Hypothalamus (tissue), 51 donors: ENCODE data around the gene HTR3C.
"Not testable (repeated sequence)": the region's sequence is repeated elsewhere in the genome, so short reads cannot be mapped to it uniquely, and the experiment has no call there.

Experiments
- DNase-seq, 51 donors: peaks; one replicate each; lab custom pipeline; 2025; lab: John Stamatoyannopoulos, UW

HTR3C gene, protein sequence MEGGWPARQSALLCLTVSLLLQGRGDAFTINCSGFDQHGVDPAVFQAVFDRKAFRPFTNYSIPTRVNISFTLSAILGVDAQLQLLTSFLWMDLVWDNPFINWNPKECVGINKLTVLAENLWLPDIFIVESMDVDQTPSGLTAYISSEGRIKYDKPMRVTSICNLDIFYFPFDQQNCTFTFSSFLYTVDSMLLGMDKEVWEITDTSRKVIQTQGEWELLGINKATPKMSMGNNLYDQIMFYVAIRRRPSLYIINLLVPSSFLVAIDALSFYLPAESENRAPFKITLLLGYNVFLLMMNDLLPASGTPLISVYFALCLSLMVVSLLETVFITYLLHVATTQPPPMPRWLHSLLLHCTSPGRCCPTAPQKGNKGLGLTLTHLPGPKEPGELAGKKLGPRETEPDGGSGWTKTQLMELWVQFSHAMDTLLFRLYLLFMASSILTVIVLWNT

DNA sequence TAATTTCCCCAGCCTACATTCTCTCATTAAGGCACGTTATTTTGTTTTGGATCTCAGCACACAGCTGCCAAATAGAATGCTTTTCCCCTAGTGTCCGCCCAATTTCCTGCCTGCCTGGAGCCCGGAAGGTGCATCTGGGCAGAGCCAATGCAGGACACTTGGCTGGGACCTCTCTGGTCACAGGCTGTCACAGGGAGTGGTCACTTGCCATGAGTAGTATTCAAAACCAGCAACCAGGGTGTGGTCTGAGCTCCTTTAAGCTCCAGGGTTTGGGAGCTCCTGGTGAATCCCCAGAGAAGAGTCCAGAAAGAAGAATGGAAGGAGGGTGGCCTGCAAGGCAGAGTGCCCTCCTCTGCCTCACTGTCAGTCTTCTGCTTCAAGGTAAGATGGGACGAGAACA lies at the start of gene HTR3C:
HTR3C (plus strand) TSS at position 281 of the 400 bp plus-strand sequence; CDS start at position 315, 34 bp downstream.
- no peak for DNase-seq

DNA sequence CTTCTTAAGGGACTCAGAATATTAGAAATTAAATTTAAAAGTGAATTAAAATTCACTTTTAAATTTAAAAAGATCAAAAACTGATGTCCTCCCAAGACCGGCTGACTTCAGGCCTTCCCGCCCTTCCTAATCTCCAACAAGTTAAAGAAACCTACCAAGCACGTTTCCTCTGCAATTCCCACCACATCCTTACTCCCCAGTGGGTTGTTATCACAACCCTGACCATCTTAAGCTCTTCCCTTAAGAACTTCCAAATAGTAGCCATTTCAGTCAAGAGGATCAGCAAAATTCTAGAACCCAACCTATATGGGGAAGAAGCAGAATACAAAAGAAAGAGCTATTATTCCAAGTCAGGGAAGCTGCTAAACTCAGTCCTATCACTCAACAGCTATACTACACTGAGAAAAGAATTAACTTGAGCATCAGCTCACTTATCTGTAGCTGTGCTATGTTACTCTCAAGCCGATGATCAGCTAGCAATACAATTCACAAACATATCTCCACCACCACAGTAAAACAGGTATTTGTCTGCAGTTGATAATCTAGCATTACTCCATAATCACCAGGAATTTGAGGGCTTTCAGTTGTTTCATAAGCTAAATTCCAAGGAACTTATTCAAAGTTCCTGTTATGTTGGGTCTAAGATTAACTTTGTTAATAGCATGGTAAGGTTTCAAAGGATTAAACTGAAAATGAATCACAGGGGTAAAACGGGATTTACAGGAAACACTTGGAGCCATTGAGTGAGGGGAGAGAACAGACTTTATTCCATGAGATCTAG lies 49.5 kb upstream of the HTR3C start:
- no peak for DNase-seq

DNA sequence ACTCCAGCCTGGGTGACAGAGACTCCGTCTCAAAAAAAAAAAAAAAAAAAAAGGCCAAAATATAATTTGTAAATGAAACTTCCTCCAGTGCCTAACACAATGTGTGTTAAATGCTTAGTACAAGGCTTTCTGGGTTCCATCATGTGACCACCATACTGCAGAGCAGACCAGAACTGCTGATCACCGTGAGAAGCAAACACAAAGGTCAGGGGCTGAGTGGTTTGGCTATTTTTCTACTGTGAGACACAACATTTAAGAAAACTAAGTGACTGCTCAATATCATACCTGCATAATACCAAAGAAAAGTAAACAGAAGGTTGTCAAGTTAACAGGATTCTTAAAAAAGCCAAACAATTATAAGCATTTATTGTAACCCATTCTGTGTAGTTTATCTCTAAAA lies 48.4 kb upstream of the HTR3C start:
- no peak for DNase-seq

DNA sequence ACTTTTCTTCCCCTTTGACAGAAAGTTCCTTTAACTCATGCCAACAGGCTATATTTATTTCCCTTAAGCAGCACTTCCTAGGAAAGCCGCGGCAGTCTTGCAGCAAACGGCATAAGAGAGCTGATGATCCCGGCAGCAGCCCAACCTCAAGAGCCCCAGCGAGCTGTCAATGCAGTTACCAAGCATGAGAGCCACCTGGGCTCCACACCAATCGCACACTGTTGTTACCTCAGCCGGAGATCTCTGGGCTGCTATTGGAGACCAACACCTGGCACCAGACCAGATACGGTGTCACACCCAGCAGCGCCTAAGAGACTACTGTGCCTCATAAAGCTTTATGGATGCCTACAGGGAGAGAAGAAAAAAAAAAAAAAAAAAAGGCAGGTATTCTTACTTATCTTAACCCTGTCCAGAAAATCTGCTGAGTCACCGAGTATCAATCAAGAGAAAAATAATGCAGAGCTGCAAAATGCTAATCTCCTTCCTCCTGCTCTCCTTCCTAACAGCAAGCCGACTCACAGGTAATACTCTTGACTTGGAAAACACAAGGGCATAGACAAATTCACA lies 46.8 kb upstream of the HTR3C start:
- DNase-seq = peak in 23 of 51 donors; percentile 4 to 43 (median 21)

DNA sequence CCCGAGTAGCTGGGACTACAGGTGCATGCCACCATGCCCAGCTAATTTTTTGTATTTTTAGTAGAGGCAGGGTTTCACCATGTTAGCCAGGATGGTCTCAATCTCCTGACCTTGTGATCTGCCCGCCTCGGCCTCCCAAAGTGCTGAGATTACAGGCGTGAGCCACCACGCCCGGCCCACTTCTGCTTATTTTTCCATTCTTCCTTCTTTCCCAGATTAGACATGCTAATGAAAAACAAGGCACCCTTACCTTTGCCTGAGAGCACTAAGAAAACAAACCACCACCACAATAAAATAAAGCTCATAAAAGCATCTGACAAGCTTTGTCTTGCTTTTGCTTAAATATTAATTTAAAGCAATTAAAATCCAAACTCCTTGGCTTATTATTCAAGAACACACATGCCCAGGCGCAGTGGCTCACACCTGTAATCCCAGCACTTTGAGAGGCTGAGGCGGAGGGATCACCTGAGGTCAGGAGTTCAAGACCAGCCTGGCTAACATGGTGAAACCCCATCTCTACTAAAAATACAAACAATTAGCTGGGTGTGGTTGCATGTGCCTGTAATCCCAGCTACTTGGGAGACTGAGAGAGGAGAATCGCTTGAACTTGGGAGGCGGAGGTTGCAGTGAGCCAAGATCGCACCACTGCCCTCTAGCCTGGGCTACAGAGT lies 45.6 kb upstream of the HTR3C start:
- DNase-seq = not testable (repeated sequence)

DNA sequence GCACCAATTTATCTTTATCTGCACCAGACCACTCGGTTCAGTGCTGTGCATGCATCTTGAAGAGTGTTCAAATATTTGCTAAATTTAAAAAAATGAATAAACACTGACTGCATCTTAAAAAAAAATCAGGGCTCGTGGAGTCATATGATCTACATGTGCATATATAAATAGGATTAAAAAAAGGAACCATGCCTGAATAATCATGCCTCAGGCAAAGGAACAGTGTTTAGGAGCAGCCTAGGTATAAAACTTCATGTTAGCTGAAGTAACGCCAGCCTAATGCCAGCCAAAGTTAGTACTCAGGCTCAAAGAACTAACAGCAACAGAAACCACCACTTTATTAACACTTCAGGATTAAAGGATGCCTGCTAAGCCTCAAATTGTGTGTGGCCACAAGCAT lies 44.7 kb upstream of the HTR3C start:
- no peak for DNase-seq

DNA sequence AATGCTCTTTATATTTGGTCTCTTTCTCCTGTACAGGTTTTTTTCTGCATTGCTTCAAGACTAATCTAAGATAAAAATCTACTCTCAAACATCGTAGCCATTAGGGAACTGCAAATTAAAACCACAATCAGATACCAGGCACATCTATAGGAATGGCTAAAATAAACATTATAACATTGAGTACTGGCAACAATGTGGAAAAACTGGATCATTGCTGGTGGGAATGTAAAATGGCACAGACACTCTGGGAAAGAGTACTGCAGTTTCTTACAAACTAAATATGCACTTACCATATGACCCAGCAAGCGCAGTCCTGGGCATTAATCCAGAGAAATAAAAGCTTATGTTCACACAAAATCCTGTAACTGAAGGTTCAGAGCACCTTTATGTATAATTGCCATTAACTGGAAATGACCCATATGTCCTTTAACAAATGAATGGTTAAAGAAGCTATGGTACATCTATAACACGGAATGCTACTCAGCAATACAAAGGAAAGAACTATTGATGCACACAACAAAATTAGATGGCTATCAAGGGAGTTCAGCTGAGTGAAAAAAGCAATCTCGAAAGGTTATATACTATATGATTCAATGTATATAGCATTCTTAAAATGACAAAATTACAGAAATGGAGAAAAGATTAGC lies 41.5 kb upstream of the HTR3C start:
- no peak for DNase-seq

DNA sequence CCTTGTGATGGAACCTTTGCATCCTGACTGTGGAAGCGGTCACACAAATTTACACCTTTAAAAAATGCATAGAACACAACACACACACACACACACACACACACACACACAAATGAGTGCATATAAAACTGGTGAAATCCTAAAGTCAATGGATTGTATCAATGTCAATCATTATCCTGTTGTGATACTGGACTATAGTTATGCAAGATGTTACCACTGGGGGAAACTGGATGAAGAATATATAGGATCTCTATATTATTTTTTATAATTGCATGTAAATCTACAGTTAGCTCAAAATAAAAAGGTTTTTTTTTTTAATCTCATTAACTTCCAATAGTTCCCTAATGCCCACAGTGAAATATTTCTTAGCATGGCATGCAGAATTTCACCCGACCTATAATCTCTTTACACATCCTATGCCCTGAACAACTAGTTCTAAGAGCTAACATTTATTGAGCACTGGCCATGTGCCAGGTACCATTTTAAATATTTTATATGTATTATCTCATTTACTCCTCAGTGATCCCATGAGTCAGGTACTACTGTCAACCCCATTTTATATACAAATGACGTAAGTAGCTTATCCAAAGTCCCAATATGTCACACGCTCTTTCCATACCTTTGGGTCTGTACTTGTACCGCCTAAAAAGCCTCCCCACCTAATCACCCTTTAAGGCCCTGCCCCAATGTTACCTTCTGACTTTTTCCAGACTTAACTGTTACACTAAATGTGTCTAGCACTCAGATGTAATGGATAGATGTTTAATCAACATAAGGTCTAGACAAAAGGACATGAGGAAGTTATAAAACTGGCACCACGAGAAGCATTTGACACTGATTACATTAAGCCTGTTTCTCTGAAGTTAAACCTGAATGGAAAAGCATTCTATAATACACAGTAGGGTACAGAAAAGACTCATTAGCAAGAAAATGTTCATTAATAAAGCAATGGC lies 40.6 kb upstream of the HTR3C start:
- no peak for DNase-seq

DNA sequence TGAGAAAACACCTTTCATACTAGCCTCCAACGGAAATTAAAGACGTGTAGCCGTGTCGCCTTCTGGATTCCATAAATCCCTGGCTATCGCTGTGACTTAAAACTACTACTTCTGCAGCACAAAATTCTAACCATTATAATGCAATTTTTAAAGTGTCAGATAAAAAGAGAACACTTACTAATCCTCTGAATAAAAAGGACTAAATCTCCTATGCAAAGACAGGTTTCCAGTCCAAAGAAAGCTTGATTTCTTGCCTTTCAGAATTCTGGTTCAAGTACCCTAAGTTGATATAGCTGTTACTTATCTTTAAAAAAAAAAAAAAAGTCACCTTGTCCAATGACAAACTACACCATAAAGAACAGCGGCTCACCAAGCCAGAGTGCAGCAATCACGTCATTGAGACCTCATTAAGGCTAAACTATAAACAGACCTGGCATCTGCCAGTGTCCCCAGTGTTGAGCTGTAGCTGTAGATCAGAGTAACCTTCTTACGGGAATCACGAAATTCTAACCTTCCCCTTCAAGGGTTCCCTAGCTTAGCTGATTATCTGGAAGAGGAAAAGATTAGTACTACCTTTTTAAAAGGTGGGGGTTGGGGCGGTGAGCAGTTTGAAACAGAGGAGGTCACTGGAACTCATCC lies 37.3 kb upstream of the HTR3C start:
- peak in 1 of 51 donors; percentile 2 for DNase-seq

DNA sequence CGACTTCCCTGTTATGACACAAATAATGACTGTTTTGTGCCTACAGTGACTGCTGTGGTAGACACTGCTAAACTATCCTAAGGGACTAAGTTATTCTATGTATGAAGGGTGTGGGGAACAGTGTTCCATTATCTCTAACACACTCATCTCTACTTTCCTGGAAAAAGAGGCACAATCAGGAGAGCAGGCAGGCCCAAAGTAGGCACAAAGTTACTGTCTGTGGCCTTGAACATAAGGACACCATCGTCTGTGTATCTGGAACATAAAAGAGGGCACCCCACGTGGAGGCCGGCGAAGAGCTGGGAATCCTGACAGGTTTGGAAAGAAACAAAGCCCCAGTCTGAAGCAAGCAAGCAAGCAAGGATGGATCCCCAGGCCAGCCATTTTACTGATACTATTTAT lies 36.7 kb upstream of the HTR3C start:
- DNase-seq = peak in 1 of 51 donors; percentile 0

DNA sequence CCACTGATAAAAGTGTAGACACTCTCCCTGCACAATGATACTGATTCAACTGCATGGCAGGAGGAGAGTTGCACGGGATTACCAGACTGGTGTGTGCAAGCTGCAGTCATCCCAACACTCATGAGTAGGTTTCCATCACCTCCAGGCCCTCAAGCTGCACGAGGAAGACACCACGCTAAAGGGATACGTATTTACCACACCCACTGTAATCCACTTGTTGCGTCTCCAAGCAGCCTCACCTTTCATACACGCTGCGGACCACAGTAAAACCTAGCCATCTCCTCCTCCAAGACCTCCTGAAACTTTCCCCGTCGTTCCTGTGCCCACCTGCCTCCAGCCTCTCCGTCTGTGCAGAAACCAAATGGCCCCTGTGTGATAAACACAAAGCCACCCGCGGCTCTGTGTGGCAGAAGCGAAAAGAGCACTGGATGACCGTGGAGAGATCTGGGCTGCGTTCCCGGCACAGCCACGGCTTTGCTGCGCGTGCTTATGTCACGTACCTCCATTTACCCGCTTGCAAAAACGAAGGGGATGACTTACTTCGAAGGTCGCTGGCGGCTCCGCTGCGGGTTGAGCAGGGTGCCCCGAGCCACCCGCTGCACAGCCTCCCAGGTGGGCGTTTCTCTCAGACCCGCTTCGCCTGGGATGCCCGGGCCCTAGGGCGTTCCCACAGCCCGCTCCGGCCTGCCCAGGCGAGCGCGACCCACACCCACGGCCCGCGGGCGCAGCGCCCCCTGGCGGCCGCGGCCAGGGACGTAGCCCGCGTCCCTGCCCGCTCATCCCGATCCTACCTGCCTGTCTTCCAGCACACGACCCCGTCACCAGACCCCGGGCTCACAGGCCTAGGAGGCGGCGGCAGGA lies 35.8 kb upstream of the HTR3C start:
- DNase-seq = peak in 47 of 51 donors; percentile 23 to 78 (median 55)

DNA sequence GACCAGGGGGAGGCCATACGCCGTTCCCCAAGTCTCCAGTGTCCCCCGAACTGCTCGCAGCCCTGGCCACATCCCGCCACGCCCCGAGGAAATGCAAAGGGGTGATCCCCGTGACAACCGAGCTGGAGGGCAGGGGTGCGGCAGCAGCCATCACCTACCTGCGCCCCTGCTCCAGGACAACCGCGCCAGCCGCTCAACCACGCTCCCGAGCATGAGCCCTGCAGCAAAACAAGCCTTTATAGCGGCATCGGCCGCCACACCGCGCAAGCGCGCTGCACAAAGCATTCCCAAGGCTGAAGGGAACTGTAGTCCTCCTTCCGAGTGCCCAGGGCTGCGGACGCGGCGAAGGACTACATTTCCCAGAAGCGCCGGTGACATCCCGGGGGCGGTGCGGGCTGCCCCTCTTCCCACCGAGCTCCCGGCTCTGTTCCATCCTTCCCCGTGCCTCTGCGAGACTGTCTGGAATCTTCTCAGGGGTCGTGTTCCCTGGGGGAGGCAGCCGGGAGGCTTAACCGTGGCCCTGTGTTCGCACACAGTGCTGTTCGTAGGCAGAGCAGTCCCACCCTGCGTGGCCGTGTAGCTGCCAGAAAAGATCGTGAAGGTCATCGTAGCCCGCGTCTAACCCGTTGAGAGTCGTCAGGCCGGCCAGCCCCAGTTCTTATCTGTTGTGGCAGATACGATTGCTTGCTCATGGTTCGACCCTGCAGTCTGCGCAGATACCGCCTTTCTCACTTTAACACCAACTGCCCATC lies 35.0 kb upstream of the HTR3C start, which contains the start of gene ABCC5:
ABCC5 (minus strand) TSS at position 213 of the 752 bp plus-strand sequence. CDS start 3,492 bp downstream, outside the sequence.
- peak; percentile 45 to 98 (median 91) for DNase-seq

DNA sequence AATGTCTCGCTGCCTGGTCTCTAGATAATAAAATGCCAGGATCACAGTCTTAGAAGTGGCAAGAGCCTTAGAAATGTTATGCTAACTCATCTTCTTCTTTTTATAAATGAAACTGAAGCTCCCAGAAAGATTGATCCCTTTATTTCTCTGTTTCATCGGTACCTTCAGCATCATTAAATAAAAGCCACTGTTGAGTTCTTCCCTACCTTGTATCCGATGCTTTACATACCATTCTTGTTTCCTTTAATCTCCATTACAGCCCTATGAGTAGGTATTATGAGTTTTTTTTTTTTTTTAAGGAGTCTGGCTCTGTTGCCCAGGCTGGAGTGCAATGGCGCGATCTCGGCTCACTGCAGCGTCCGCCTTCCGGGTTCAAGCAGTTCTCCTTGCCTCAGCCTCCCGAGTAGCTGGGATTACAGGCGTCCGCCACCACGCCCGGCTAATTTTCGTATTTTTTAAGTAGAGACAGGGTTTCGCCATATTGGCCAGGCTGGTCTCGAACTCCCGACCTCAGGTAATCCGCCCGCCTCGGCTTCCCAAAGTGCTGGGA lies 34.3 kb upstream of the HTR3C start:
- DNase-seq = no peak

DNA sequence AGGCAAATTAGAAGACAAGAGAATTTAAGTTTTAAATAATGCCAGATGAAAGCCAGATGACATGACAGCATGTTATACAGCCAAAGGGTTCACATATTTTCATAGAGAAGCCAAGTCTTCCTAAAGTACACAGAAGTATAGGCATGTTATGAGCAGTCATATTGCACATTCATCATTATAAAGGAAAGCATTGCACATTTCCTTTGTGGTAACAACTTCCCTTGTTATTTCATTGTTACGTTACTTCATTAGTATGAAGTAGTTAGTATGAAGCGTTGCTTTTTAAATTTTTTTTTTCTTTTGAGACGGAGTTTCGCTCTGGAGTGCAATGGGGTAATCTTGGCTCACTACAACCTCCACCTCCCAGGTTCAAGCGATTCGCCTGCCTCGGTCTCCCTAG lies 30.5 kb upstream of the HTR3C start:
- no peak for DNase-seq

DNA sequence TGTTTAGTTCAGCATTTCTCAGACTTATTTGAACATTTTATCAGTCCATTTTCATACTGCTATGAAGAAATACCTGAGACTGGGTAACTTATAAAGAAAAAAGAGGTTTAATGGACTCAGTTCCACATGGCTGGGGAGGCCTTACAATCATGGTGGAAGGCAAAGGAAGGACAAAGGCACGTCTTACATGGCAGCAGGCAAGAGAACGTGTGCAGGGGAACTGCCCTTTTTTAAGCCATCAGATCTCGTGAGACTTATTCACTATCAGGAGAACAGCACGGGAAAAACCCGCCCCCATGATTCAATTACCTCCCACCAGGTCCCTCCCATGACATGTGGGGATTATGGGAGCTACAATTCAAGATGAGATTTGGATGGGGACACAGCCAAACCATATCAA lies 27.6 kb upstream of the HTR3C start:
- not testable (repeated sequence) for DNase-seq

DNA sequence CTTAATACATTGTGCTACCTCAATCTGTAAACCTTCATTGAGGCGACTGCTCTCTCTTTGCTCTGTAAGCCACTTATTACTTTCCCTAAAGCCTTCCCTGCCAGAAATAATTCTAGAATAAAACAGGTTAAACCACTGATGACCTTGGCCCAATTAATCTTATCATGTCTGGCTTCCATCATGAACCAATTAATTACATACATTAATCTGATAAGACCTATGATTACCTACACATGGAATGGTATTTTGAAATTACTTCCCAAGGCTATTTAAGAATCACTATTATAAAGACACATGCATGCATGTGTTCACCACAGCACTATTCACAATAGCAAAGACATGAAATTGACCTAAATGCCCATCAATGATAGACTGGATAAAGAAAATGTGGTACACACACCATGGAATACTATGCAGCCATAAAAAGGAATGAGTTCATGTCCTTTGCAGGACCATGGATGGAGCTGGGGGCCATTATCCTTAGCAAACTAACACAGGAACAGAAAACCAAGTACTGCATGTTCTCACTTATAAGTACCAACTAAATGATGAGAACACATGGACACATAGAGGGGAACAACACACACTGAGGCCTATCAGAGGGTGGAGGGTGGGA lies 24.5 kb upstream of the HTR3C start:
- DNase-seq = not testable (repeated sequence)
